PC-3 (cell line): ENCODE measurements around the gene KCNH4. TPM values are rescaled to one million over a fixed set of nuclear protein-coding genes. Genes with fewer than 3 reads are reported as not detected.

ENCODE experiments used
- ATAC-seq: fragments of 200-7000 bp; cut with Tn5 transposase; 2 replicates; pipeline ENCODE4 v1.9.1; 2020; ENCODE audit warnings: mild to moderate bottlenecking, moderate library complexity
- BruUV-seq: library from RNA; stranded (reverse); fragments of 400-500 nt; replicated peaks from 2 replicates; lab custom pipeline; 2021; lab: Mats Ljungman, UMichigan
- CTCF ChIA-PET: fragments of 300-600 bp; sonication (Branson Sonifier 250); formaldehyde crosslinking; loops from one replicate; lab custom pipeline; 2022; ENCODE audit warnings: antibody characterized with exemption; lab: Charles Lee
- POLR2A ChIA-PET: fragments of 300-600 bp; sonication (Branson Sonifier 250); formaldehyde crosslinking; loops from one replicate; lab custom pipeline; 2022; ENCODE audit warnings: antibody characterized with exemption; ENCODE audit not compliant: unreplicated experiment; lab: Charles Lee
- DNase-seq: peaks from one replicate; pipeline ENCODE4 v3.0.0-alpha.2; 2015
- H2AFZ ChIP-seq: fragments of 300-600 bp; sonication (generic); 2 replicates; pipeline ENCODE4 v1.6.0; 2016; ENCODE audit warnings: antibody characterized with exemption, low read length
- H3F3A ChIP-seq: fragments of 300-600 bp; sonication (generic); one replicate; pipeline ENCODE4 v1.6.0; 2017; ENCODE audit warnings: antibody characterized with exemption, low read length, control low read depth, mild to moderate bottlenecking; ENCODE audit not compliant: unreplicated experiment
- H3K27ac ChIP-seq: fragments of 300-600 bp; sonication (generic); 2 replicates; pipeline ENCODE4 v1.5.1; 2016; ENCODE audit warnings: mild to moderate bottlenecking, low read length
- H3K27me3 ChIP-seq: fragments of 300-600 bp; sonication (generic); 2 replicates; pipeline ENCODE4 v1.6.1; 2016; ENCODE audit warnings: low read length, mixed read lengths
- H3K36me3 ChIP-seq: fragments of 300-600 bp; sonication (generic); 2 replicates; pipeline ENCODE4 v1.6.1; 2016; ENCODE audit warnings: low read depth, mixed run types, low read length, mixed read lengths
- H3K4me1 ChIP-seq: fragments of 300-600 bp; sonication (generic); 2 replicates; pipeline ENCODE4 v1.5.1; 2016; ENCODE audit warnings: low read length; ENCODE audit not compliant: insufficient read depth
- H3K4me2 ChIP-seq: fragments of 300-600 bp; sonication (generic); 2 replicates; pipeline ENCODE4 v1.6.0; 2016; ENCODE audit warnings: low read length
- H3K4me3 ChIP-seq: fragments of 300-600 bp; sonication (generic); 2 replicates; pipeline ENCODE4 v1.5.1; 2016; ENCODE audit warnings: mild to moderate bottlenecking, low read length, mixed read lengths
- H3K79me2 ChIP-seq: fragments of 300-600 bp; sonication (generic); 2 replicates; pipeline ENCODE4 v1.6.1; 2017; ENCODE audit warnings: low read length, mixed read lengths
- H3K9ac ChIP-seq: fragments of 300-600 bp; sonication (generic); 2 replicates; pipeline ENCODE4 v1.6.0; 2016; ENCODE audit warnings: mild to moderate bottlenecking, low read length
- H3K9me2 ChIP-seq: fragments of 300-600 bp; sonication (generic); replicated peaks from 2 replicates; pipeline ENCODE4 v1.6.1; 2016; ENCODE audit warnings: mixed run types, low read length, mixed read lengths
- H3K9me3 ChIP-seq: fragments of 300-600 bp; sonication (generic); 2 replicates; pipeline ENCODE4 v1.6.1; 2016; ENCODE audit warnings: low read length, mixed read lengths
- H4K20me1 ChIP-seq: fragments of 300-600 bp; sonication (generic); 2 replicates; pipeline ENCODE4 v1.6.1; 2016; ENCODE audit warnings: low read length, mixed read lengths
- CTCF ChIP-seq: fragments of 300-600 bp; sonication (generic); conservative IDR thresholded peaks from 2 replicates; pipeline ENCODE4 v1.5.1; 2017; ENCODE audit warnings: antibody characterized with exemption, low read depth, mild to moderate bottlenecking, low read length
- EZH2 ChIP-seq: fragments of 300-600 bp; sonication (generic); IDR thresholded peaks from one replicate; pipeline ENCODE4 v1.6.1; 2017; ENCODE audit warnings: antibody characterized with exemption, mild to moderate bottlenecking, low read length; ENCODE audit not compliant: unreplicated experiment
- EZH2phosphoT487 ChIP-seq: fragments of 300-600 bp; sonication (generic); IDR thresholded peaks from 2 replicates; pipeline ENCODE4 v1.6.1; 2018; ENCODE audit warnings: mild to moderate bottlenecking, antibody characterized with exemption, low read length, borderline replicate concordance
- intact Hi-C: fragments of 100-400 bp; cut with micrococcal nuclease; formaldehyde crosslinking; loops from 2 replicates; pipeline ENCODE4 v1.9.0; 2023
- total RNA-seq: library from RNA; depleted of rRNA; stranded (reverse); fragments of >200 nt; gene quantifications from 2 replicates; pipeline ENCODE4 v1.2.3, GENCODE V29; 2014

KCNH4 gene
- total RNA-seq, 1 experiment from 2014 or later, result not detected

- no peak overlapping the region for H2AFZ ChIP-seq
- H3K36me3 ChIP-seq, result no peaks in the 10 kb centered on the region
- H3K9me3 ChIP-seq, result no peaks in the 10 kb centered on the region
- CTCF ChIA-PET, result no interaction called here
- no peak overlapping the region for H3K9ac ChIP-seq
- H4K20me1 ChIP-seq, result no peaks in the 10 kb centered on the region
- no peaks in the 10 kb centered on the region for H3F3A ChIP-seq
- H3K4me3 ChIP-seq, result no peak overlapping the region
- H3K9me2 ChIP-seq, result no peaks in the 10 kb centered on the region
- no peaks in the 10 kb centered on the region for H3K79me2 ChIP-seq
- DNase-seq, result no peak
- POLR2A ChIA-PET, result no interaction called here
- TF ChIP-seq EZH2 (no peak), EZH2phosphoT487 (no peak), CTCF (no peak)
- intact Hi-C loops, result no loop called here
- no peak overlapping the region for H3K4me2 ChIP-seq
- no peak overlapping the region for H3K27ac ChIP-seq
- H3K4me1 ChIP-seq, result no peaks in the 10 kb centered on the region
- BruUV-seq, result no TSS peak
- no peaks in the 10 kb centered on the region for H3K27me3 ChIP-seq
- ATAC-seq, result no peak
These were observed 18.0 kb upstream of the KCNH4 start for GRCh38 chr17:42198897-42199296.

GRCh38 chr17:42197564-42198156 lies 16.7 kb upstream of the KCNH4 start:
- no peaks in the 10 kb centered on the region for H3K9me2 ChIP-seq
- ATAC-seq, result no peak
- CTCF ChIA-PET, result no interaction called here

More at GRCh38 chr17:42197564-42198156, 16.7 kb upstream of the KCNH4 start:
- POLR2A ChIA-PET, result no interaction called here
- no peaks in the 10 kb centered on the region for H4K20me1 ChIP-seq
- intact Hi-C loops, result no loop called here
- TF ChIP-seq CTCF (no peak), EZH2phosphoT487 (no peak), EZH2 (no peak)
- no peaks in the 10 kb centered on the region for H3K27me3 ChIP-seq
- H3F3A ChIP-seq, result no peaks in the 10 kb centered on the region
- BruUV-seq, result no TSS peak
- H2AFZ ChIP-seq, result no peak overlapping the region
- H3K36me3 ChIP-seq, result no peaks in the 10 kb centered on the region
- DNase-seq, result no peak
- no peaks in the 10 kb centered on the region for H3K9me3 ChIP-seq
- H3K79me2 ChIP-seq, result no peaks in the 10 kb centered on the region
- no peak overlapping the region for H3K4me2 ChIP-seq
- H3K27ac ChIP-seq, result no peak overlapping the region
- H3K9ac ChIP-seq, result no peak overlapping the region
- no peak overlapping the region for H3K4me3 ChIP-seq
- H3K4me1 ChIP-seq, result no peaks in the 10 kb centered on the region
